HG03025 (cell line): ENCODE measurements around the gene ACTN1.

Source experiments
- ATAC-seq: cut with Tn5 transposase; IDR thresholded peaks from one replicate; pipeline ENCODE4 v1.9.1; 2021; ENCODE audit warnings: mild to moderate bottlenecking, moderate library complexity; ENCODE audit not compliant: unreplicated experiment, low FRiP score

ACTN1 gene

DNA sequence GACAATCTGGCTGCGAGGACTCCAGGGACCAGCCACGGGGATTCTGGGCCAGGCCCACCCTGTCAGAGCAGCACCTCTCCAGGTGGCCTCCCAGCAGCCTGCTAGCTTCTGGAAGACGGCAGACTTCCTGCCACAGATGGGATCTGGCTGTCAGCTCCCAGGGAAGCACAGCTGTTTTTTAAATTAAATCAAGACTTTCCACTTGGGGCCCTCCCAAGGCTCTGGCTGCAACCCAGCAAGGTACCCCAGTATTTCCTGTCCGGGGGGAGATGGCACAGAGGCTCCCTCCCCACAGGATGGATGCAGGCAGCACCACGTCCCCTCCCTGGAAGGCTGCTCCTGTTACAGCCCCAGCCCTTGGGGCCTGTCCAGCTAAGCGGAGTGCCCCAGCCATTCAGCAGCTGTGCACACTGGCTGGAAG is 56.9 kb downstream of the ACTN1 start:
- ATAC-seq: no peak

DNA sequence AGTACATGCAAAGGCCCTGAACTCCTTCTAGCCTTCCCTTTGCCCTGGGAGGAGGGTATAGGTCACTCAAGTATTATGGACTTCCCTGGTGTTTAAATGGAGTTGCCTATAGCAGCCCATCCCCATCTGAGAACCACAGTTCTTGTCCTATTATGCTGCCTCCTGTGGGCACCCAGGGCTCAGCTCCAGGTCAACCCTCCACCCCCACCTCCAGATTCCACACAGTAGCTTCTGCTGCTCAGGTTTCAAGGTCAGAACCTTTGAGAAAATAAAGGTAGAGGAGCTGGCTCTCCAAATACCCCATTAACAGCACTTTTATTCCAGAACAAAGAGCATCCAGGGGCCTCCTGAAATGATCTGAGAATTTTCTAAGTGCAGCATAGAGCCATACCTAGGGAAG is 57.4 kb downstream of the ACTN1 start:
- ATAC-seq: no peak

GRCh38 chr14:68921049-68921448 is 58.1 kb downstream of the ACTN1 start:
- ATAC-seq: no peak

DNA sequence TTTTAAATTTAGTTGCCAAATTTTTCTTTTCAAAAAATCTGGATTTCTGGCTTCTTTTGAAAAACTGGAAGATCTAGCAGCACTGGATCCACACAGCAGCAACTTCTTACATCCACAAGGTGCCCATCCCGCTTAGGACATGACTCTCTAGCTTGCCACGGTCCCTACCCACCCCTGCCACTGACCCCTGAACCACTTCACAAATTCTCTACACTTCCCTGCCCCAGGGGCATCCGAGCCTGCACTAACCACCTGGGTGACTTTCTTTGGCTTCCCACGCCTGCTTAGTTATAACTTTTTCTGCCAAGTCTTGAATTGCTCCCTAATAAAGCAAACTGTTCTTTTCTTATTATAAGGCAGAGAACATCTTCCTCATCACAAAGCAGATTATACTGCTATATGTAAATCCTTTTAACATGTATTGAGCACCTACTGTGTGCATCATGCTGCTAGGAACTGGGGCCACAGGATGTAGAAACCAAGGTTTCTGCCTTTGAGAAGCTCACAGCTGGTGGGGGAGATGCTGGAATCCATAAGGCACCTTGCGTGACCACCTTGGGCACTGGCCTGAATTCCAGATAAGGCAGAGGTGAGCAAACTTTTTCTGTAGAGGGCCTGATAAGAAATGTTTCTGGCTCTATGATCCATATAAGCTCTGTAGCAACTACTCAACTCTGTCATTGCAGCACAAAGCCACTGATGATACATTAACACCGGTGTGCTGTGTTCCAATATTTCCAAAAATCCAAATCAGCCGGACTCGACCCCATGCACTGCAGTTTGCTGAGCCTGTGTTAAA is 59.8 kb downstream of the ACTN1 start:
- no peak for ATAC-seq

DNA sequence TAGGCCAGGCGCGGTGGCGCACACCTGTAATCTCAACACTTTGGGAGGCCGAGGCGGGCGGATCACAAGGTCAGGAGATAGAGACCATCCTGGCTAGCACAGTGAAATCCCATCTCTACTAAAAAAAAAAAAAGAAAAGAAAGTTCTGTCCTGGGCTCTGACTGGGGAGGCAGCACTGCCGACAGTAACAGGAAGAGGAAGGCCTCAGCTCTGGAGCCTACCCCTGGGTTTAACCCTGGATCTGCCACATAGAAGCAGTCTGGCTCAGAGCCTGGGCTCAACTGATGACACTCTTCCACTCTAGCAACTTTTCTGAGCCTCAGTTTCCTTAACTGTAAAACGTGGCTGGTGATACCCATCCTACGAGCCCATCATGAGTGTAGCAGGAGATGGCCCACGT is 60.5 kb downstream of the ACTN1 start:
- ATAC-seq: no peak

DNA sequence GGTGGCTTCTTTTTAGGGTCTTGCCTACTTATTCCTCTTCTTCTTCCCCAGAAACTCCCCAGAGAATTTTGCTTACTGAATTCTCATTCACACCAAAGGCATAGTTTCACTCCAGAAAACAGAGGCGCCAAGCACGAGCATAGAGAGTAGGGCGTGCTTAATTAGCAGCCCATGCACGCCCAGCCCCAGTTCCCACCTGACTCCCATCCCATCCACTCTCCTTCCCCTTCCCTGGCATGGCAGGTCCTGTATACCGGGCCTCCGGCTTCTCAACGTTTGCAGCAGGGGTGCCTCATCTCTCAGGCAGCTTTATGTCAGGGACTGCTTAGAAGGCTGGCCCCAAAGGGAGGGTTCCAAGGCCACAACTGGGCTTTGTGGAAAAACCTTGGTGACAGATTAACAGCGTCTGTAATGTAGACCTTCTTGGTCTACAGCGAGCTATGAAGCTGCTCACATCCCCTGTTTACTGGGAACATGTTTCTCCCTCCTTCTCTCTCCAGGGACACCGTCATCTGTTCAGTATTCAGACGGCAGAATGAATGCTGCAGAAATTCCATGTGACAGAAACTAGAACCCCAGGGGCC is 62.7 kb downstream of the ACTN1 start:
- ATAC-seq: no peak

DNA sequence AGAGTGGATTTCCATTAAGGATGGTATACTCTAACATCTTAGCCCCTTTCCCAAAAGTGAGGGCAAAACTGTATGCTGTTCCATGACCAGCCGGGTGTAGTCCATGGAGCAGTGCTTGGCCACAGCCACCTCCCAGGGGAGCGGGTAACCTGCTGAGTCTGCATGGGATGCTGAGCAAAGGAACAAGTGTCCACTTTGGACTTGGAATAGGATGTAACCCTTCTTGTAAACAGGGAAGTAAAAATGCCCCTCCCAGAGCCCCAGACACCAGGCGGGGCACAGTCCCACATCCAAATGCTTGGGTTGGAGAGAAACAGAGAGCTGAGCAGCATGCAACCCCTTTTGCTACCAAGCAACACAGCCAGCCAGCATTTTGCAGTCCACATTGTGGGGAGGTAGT is 65.6 kb downstream of the ACTN1 start:
- no peak for ATAC-seq

- no peak for ATAC-seq
These were observed 67.4 kb downstream of the ACTN1 start for GRCh38 chr14:68911594-68912227.

- ATAC-seq: no peak
These were observed 68.6 kb downstream of the ACTN1 start for GRCh38 chr14:68910540-68910939.

DNA sequence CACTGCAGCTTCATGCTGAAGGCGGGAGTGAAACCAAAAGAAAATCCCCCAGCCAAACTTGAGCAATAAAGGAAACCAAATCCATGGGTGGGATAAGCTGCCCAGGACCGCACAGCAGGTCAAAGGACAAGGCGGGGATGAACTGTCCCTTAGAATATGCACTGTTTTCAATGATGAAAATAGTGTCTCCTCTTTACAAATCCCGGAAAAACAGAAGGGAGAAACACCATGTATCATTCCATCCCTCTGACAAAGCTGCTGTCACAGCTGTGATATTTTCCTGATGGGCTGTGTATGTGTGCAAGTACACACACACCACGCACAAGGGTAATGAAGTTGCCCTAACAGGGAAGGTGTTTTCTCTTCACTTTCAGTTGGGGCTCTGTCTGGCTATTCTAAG is 70.3 kb downstream of the ACTN1 start:
- ATAC-seq: no peak

- ATAC-seq: no peak
These were observed 70.9 kb downstream of the ACTN1 start for GRCh38 chr14:68908201-68908600.

DNA sequence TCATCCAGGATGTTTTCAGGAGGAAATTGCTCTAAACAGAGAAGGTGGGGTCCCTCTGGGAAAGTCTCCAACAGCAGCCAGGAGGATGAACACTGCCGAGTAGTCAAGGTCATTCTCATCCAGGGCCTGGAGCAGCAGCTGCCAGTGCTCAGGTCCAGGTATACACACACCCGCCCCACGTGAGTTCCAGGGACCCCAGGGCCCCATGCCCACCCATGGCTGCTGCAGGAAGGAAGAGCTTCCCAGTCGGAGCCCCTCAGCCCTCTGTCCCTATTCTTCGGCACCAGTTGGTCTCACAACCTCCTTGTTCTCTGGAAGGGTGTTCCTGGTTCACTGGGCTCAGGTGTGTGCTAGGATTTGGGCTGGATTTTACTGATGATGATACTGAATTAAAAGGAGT is 72.7 kb downstream of the ACTN1 start:
- ATAC-seq: no peak

DNA sequence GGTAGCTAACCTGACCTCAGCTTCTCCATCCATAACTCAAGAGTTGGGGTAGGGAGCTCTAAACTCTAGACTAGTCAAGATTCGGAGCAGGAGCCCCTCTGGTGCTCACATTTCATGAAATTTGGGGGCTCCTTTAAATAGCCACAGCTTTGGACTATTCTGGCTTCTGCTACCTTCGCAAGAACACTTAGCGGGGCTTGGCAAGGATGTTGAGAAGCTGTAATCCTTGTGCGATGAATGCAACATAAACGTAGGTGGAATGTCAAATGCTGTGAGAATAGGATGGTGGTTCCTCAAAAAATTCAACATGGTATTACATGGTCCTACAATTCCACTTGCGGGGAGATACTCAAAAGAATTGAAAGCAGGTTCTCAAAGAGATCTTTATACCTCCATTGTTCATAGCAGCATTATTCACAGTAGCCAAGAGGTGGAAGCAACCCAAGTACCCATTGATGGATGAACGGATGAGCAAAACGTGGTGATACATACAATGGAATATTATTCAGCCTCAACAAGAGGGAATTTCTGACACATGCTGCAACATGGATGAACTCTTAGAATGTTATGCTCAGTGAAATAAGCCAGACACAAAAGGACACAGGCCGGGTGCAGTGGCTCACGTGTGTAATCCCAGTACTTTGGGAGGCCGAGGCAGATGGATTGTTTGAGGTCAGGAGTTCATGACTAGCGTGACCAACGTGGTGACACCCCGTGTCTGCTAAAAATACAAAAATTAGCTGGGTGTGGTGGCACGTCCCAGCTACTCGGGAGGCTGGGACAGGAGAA is 73.8 kb downstream of the ACTN1 start:
- no peak for ATAC-seq

- ATAC-seq: no peak
These were observed 76.7 kb downstream of the ACTN1 start for GRCh38 chr14:68902357-68902756.

GRCh38 chr14:68899033-68899603 is 80.0 kb downstream of the ACTN1 start:
- ATAC-seq: no peak

GRCh38 chr14:68898248-68899032 is 80.7 kb downstream of the ACTN1 start:
- no peak for ATAC-seq

DNA sequence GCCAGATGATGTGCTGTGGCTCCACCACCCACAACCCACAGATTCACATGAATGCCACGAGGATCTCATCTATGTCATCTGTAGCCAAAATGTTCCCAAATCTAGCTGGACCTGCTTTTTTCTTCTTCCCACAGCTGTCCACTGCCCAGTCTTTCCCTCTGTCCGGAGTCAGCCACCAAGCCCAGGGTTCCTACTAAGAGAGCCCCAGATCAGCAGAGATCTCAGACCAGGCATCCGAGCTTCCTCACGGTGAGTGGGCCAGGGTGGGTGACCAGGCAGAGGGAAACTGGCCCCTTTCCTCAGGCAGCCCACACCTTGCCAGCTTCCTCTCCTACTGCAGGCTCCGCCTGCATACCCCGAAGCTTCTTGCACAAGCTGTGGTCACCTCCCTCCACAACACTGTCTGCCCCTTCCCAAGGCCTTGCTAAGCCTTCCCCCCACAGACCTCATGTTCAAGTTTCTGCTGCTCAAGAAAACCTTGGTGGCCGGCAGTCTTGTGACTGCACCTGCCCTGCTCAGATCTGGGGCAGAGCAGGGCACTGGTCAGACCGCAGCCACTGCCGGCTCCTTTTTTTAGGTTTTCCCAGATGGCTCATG is 81.4 kb downstream of the ACTN1 start:
- ATAC-seq: no peak

GRCh38 chr14:68896132-68896531 is 83.0 kb downstream of the ACTN1 start:
- ATAC-seq: no peak
